Measurements from ENCODE around the gene MAP3K5.
"Not testable (repeated sequence)": the region's sequence is repeated elsewhere in the genome, so short reads cannot be mapped to it uniquely, and the experiment has no call there.

The MAP3K5 gene

GRCh38 chr6:136593748-136594490 lies 198.4 kb downstream of the MAP3K5 start:
- Histone ChIP-seq H3K4me3 (ENCODE audit: insufficient read depth in 1 of 2, low read depth in 1 of 2, low read length in 2 of 2) (no peak overlapping the region), H3K4me1 (ENCODE audit: control insufficient read depth, insufficient read depth, low read depth, low read length) (peaks cover 2% of the 10 kb centered on the region), H2BK12ac (ENCODE audit: low read length in 2 of 2) (peak overlapping the region in 1 of 2 experiments; percentile 57), H2AK5ac (ENCODE audit: low read length, severe bottlenecking) (no peak overlapping the region), H3K14ac (ENCODE audit: low read length in 2 of 2) (no peak overlapping the region), H3K4me2 (ENCODE audit: low read length, poor library complexity, severe bottlenecking) (no peak overlapping the region), H2BK15ac (ENCODE audit: low read depth, poor library complexity, severe bottlenecking) (no peak overlapping the region), H2BK5ac (ENCODE audit: low read depth, low read length, poor library complexity, severe bottlenecking) (peak overlapping the region; percentile 54), H3K79me1 (replicated peaks; ENCODE audit: low read length, poor library complexity, severe bottlenecking) (peaks cover 9% of the 10 kb centered on the region), H3K18ac (ENCODE audit: low read depth in 1 of 2, low read length in 2 of 2) (peak overlapping the region; percentile 55 to 82), H3K23ac (ENCODE audit: low read length in 2 of 2) (no peak overlapping the region), H4K8ac (ENCODE audit: low read length) (peak overlapping the region; percentile 52), H3K36me3 (ENCODE audit: control insufficient read depth in 1 of 2, insufficient read depth in 2 of 2, low read depth in 1 of 2, low read length in 2 of 2) (peaks cover 3 to 9% of the 10 kb centered on the region in 2 experiments), H3K27ac (ENCODE audit: low read length, poor library complexity, severe bottlenecking) (peak overlapping the region; percentile 92), H2BK120ac (ENCODE audit: low read depth, low read length) (peak overlapping the region; percentile 59), H3K9me3 (ENCODE audit: control insufficient read depth, low read length) (no peaks in the 10 kb centered on the region), H4K91ac (ENCODE audit: low read length) (no peak overlapping the region), H3K27me3 (ENCODE audit: control insufficient read depth in 1 of 2, insufficient read depth in 1 of 2, low read length in 2 of 2) (no peaks in the 10 kb centered on the region), H3K9ac (ENCODE audit: low read length) (peak overlapping the region; percentile 77), H2AFZ (ENCODE audit: low read depth, low read length) (no peak overlapping the region), H3K4ac (ENCODE audit: low read depth in 1 of 2, low read length in 2 of 2) (peak overlapping the region in 1 of 2 experiments; percentile 10)
- peak; percentile 100 for DNase-seq
- WGBS: 10% methylated on average over 6 of the region's 6 CpGs

DNA sequence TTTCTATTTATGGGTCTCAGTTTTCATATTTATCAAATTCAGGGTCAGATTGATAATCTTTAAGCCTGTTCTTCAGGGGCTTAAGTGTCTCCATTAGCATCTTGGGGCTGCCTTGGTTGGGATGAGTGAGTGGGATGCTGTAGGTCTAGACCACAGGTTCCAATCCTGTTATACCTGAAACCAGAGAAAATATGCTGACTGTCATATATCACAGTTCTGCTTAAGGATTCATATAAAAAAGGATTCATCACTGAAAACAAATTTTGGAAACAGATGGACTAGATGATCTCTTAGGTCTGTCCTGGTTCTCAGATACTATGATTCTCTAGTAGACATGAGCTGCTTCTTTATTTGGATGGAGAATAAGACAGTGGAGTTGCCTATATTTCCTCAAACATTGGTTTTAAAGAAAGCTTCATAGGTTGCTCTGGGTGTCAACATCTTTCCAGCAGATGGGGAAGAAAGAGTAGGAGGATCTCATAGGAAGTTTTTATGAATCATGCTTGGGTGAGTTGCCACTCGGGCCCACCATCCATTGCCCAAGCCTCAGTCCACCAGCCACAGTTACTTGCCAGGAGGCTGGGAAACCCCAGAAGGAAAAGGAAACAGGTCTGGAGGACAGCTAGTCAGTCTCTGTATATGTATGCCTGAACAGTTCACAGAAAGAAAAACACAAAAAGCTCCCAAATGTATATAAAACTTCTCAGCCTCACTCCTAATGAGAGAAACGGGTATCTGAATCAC lies 199.2 kb downstream of the MAP3K5 start:
- H3K27me3 ChIP-seq (ENCODE audit: control insufficient read depth in 1 of 2, insufficient read depth in 1 of 2, low read length in 2 of 2): no peaks in the 10 kb centered on the region
- peak overlapping the region; percentile 70 for H4K91ac ChIP-seq (ENCODE audit: low read length)
- peaks cover 2% of the 10 kb centered on the region for H3K4me1 ChIP-seq (ENCODE audit: control insufficient read depth, insufficient read depth, low read depth, low read length)
- no peaks in the 10 kb centered on the region for H3K9me3 ChIP-seq (ENCODE audit: control insufficient read depth, low read length)
- H3K4me2 ChIP-seq (ENCODE audit: low read length, poor library complexity, severe bottlenecking): no peak overlapping the region
- H2AFZ ChIP-seq (ENCODE audit: low read depth, low read length): no peak overlapping the region
- H3K9ac ChIP-seq (ENCODE audit: low read length): peak overlapping the region; percentile 77
- H3K79me1 ChIP-seq (replicated peaks; ENCODE audit: low read length, poor library complexity, severe bottlenecking): peaks cover 9% of the 10 kb centered on the region
- H4K8ac ChIP-seq (ENCODE audit: low read length): peak overlapping the region; percentile 74
- H3K14ac ChIP-seq (ENCODE audit: low read length in 2 of 2): no peak overlapping the region
- peaks cover 3 to 9% of the 10 kb centered on the region in 2 experiments for H3K36me3 ChIP-seq (ENCODE audit: control insufficient read depth in 1 of 2, insufficient read depth in 2 of 2, low read depth in 1 of 2, low read length in 2 of 2)
- peak overlapping the region; percentile 88 for H2BK15ac ChIP-seq (ENCODE audit: low read depth, poor library complexity, severe bottlenecking)
- H3K18ac ChIP-seq (ENCODE audit: low read depth in 1 of 2, low read length in 2 of 2): peak overlapping the region in 1 of 2 experiments; percentile 86
- peak overlapping the region; percentile 95 for H2AK5ac ChIP-seq (ENCODE audit: low read length, severe bottlenecking)
- peak; percentile 88 for DNase-seq
- peak overlapping the region; percentile 60 to 89 for H3K4ac ChIP-seq (ENCODE audit: low read depth in 1 of 2, low read length in 2 of 2)
- H3K27ac ChIP-seq (ENCODE audit: low read length, poor library complexity, severe bottlenecking): peak overlapping the region; percentile 91
- peak overlapping the region; percentile 90 for H2BK120ac ChIP-seq (ENCODE audit: low read depth, low read length)
- peak overlapping the region; percentile 74 for H2BK5ac ChIP-seq (ENCODE audit: low read depth, low read length, poor library complexity, severe bottlenecking)
- no CpG with 5 or more reads among the region's 2 CpGs for WGBS
- no peak overlapping the region for H3K23ac ChIP-seq (ENCODE audit: low read length in 2 of 2)
- no peak overlapping the region for H3K4me3 ChIP-seq (ENCODE audit: insufficient read depth in 1 of 2, low read depth in 1 of 2, low read length in 2 of 2)
- H2BK12ac ChIP-seq (ENCODE audit: low read length in 2 of 2): peak overlapping the region in 1 of 2 experiments; percentile 73

DNA sequence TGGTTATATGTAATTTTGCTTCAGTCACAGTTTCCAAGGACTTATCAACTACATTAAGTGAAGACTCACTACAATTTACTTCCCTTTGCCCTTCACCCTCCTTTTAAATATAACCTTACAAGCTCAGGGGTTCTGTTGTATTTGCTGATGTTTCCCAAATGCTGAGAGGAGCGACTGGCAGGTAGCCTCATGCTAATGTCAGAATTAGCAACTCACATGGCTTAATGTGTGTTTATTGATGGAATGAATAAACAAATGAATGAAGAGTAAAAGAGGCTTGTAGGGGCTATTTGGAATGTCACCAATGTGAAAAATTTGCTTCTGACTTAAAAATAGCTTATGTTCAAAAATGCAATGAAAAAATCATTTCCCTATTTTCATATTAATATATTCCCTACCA lies 200.7 kb downstream of the MAP3K5 start:
- H3K27ac ChIP-seq (ENCODE audit: low read length, poor library complexity, severe bottlenecking): no peak overlapping the region
- H3K27me3 ChIP-seq (ENCODE audit: control insufficient read depth in 1 of 2, insufficient read depth in 1 of 2, low read length in 2 of 2): no peaks in the 10 kb centered on the region
- no peak overlapping the region for H2BK120ac ChIP-seq (ENCODE audit: low read depth, low read length)
- no peak overlapping the region for H2BK12ac ChIP-seq (ENCODE audit: low read length in 2 of 2)
- no peaks in the 10 kb centered on the region for H3K9me3 ChIP-seq (ENCODE audit: control insufficient read depth, low read length)
- no peak overlapping the region for H2AFZ ChIP-seq (ENCODE audit: low read depth, low read length)
- no peak overlapping the region for H4K8ac ChIP-seq (ENCODE audit: low read length)
- DNase-seq: no peak
- peaks cover 3 to 9% of the 10 kb centered on the region in 2 experiments for H3K36me3 ChIP-seq (ENCODE audit: control insufficient read depth in 1 of 2, insufficient read depth in 2 of 2, low read depth in 1 of 2, low read length in 2 of 2)
- no peak overlapping the region for H3K23ac ChIP-seq (ENCODE audit: low read length in 2 of 2)
- H3K14ac ChIP-seq (ENCODE audit: low read length in 2 of 2): no peak overlapping the region
- H3K4me3 ChIP-seq (ENCODE audit: insufficient read depth in 1 of 2, low read depth in 1 of 2, low read length in 2 of 2): no peak overlapping the region
- no peak overlapping the region for H3K4me2 ChIP-seq (ENCODE audit: low read length, poor library complexity, severe bottlenecking)
- H3K4me1 ChIP-seq (ENCODE audit: control insufficient read depth, insufficient read depth, low read depth, low read length): peaks cover 2% of the 10 kb centered on the region
- WGBS: 85% methylated on average over 1 of the region's 1 CpG
- no peak overlapping the region for H3K18ac ChIP-seq (ENCODE audit: low read depth in 1 of 2, low read length in 2 of 2)
- no peak overlapping the region for H2BK5ac ChIP-seq (ENCODE audit: low read depth, low read length, poor library complexity, severe bottlenecking)
- no peak overlapping the region for H3K9ac ChIP-seq (ENCODE audit: low read length)
- no peak overlapping the region for H2AK5ac ChIP-seq (ENCODE audit: low read length, severe bottlenecking)
- no peak overlapping the region for H4K91ac ChIP-seq (ENCODE audit: low read length)
- H2BK15ac ChIP-seq (ENCODE audit: low read depth, poor library complexity, severe bottlenecking): no peak overlapping the region
- H3K4ac ChIP-seq (ENCODE audit: low read depth in 1 of 2, low read length in 2 of 2): no peak overlapping the region
- peaks cover 3% of the 10 kb centered on the region for H3K79me1 ChIP-seq (replicated peaks; ENCODE audit: low read length, poor library complexity, severe bottlenecking)

DNA sequence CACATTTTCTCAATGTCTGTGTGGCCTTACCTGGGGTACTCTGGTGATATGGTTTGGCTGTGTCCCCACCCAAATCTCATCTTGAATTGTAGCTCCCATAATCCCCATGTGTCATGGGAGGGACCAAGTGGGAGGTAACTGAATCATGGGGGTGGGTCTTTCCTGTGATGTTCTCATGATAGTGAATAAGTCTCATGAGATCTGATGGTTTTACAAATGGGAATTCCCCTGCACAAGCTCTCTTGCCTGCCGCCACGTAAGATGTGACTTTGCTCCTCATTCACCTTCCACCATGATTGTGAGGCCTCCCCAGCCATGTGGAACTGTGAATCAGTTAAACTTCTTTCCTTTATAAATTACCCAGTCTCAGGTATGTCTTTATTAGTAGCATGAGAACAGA lies 201.4 kb downstream of the MAP3K5 start:
- H3K4me2 ChIP-seq (ENCODE audit: low read length, poor library complexity, severe bottlenecking); H3K27ac ChIP-seq (ENCODE audit: low read length, poor library complexity, severe bottlenecking); H3K4ac ChIP-seq (ENCODE audit: low read depth in 1 of 2, low read length in 2 of 2); H2BK12ac ChIP-seq (ENCODE audit: low read length in 2 of 2); H3K23ac ChIP-seq (ENCODE audit: low read length in 2 of 2); H2BK5ac ChIP-seq (ENCODE audit: low read depth, low read length, poor library complexity, severe bottlenecking); H2BK15ac ChIP-seq (ENCODE audit: low read depth, poor library complexity, severe bottlenecking); H2AFZ ChIP-seq (ENCODE audit: low read depth, low read length); H3K27me3 ChIP-seq (ENCODE audit: control insufficient read depth in 1 of 2, insufficient read depth in 1 of 2, low read length in 2 of 2); H3K79me1 ChIP-seq (replicated peaks; ENCODE audit: low read length, poor library complexity, severe bottlenecking); H3K36me3 ChIP-seq (ENCODE audit: control insufficient read depth in 1 of 2, insufficient read depth in 2 of 2, low read depth in 1 of 2, low read length in 2 of 2); H3K4me3 ChIP-seq (ENCODE audit: insufficient read depth in 1 of 2, low read depth in 1 of 2, low read length in 2 of 2); H2BK120ac ChIP-seq (ENCODE audit: low read depth, low read length); H3K9ac ChIP-seq (ENCODE audit: low read length); DNase-seq; H3K14ac ChIP-seq (ENCODE audit: low read length in 2 of 2); H3K9me3 ChIP-seq (ENCODE audit: control insufficient read depth, low read length); H2AK5ac ChIP-seq (ENCODE audit: low read length, severe bottlenecking); H3K4me1 ChIP-seq (ENCODE audit: control insufficient read depth, insufficient read depth, low read depth, low read length); H4K8ac ChIP-seq (ENCODE audit: low read length); H3K18ac ChIP-seq (ENCODE audit: low read depth in 1 of 2, low read length in 2 of 2); H4K91ac ChIP-seq (ENCODE audit: low read length): not testable (repeated sequence)
- WGBS: 100% methylated on average over 2 of the region's 2 CpGs
